HepG2 (cell line): Measurements from ENCODE around the gene TADA1. TPM values are rescaled to one million over a fixed set of nuclear protein-coding genes. Genes with fewer than 3 reads are reported as not detected.

Experiments used
- ASH2L ChIP-seq: fragments of 300-600, 200-600 bp; sonication (generic); IDR thresholded peaks from 2 replicates; pipeline ENCODE4 v1.7.0; 2017; ENCODE audit warnings: low read depth, mild to moderate bottlenecking, moderate library complexity, mixed read lengths, low read length; ENCODE audit not compliant: insufficient read length
- CEBPG ChIP-seq: IDR thresholded peaks from 2 replicates; pipeline ENCODE4 v1.6.1; 2016
- CERS6 ChIP-seq: sonication (generic); formaldehyde crosslinking; IDR thresholded peaks from 2 replicates; pipeline ENCODE4 v1.5.0; 2020; ENCODE audit warnings: missing genetic modification reagents
- CHD4 ChIP-seq: fragments of 200-600 bp; sonication (generic); IDR thresholded peaks from 2 replicates; pipeline ENCODE4 v1.7.0; 2017; ENCODE audit warnings: mild to moderate bottlenecking, low read length, borderline replicate concordance
- FOXJ3 ChIP-seq: sonication (generic); formaldehyde crosslinking; IDR thresholded peaks from 2 replicates; pipeline ENCODE4 v1.4.0; 2020; ENCODE audit warnings: missing genetic modification reagents, mild to moderate bottlenecking, borderline replicate concordance
- KAT7 ChIP-seq: IDR thresholded peaks from 2 replicates; pipeline ENCODE4 v1.6.1; 2018; ENCODE audit warnings: borderline replicate concordance, missing compliant biosample characterization
- PRDM4 ChIP-seq: sonication (generic); formaldehyde crosslinking; IDR thresholded peaks from 2 replicates; pipeline ENCODE4 v1.9.0; 2021; ENCODE audit warnings: missing genetic modification reagents, borderline replicate concordance
- SMAD9 ChIP-seq: sonication (generic); formaldehyde crosslinking; IDR thresholded peaks from 2 replicates; pipeline ENCODE4 v1.5.1; 2020; ENCODE audit warnings: mild to moderate bottlenecking, missing genetic modification reagents
- SP140L ChIP-seq: sonication (generic); formaldehyde crosslinking; IDR thresholded peaks from 2 replicates; pipeline ENCODE4 v1.4.0; 2020; ENCODE audit warnings: missing genetic modification reagents, borderline replicate concordance
- TFDP1 ChIP-seq: IDR thresholded peaks from 2 replicates; pipeline ENCODE4 v1.6.1; 2016; ENCODE audit warnings: missing compliant biosample characterization, missing genetic modification reagents, borderline replicate concordance
- ZFP37 ChIP-seq: sonication (generic); formaldehyde crosslinking; IDR thresholded peaks from 2 replicates; pipeline ENCODE4 v1.4.0; 2020; ENCODE audit warnings: missing genetic modification reagents, borderline replicate concordance
- ZNF264 ChIP-seq: sonication (generic); formaldehyde crosslinking; IDR thresholded peaks from 2 replicates; pipeline ENCODE4 v1.4.0; 2020; ENCODE audit warnings: missing genetic modification reagents
- ZNF382 ChIP-seq: sonication (generic); formaldehyde crosslinking; IDR thresholded peaks from 2 replicates; pipeline ENCODE4 v1.5.0; 2020; ENCODE audit warnings: missing genetic modification reagents, mild to moderate bottlenecking, borderline replicate concordance
- ZNF484 ChIP-seq: sonication (generic); formaldehyde crosslinking; IDR thresholded peaks from 2 replicates; pipeline ENCODE4 v1.5.1; 2020; ENCODE audit warnings: mild to moderate bottlenecking, low read depth, missing genetic modification reagents, borderline replicate concordance
- ZNF777 ChIP-seq: sonication (generic); formaldehyde crosslinking; IDR thresholded peaks from 2 replicates; pipeline ENCODE4 v1.4.0; 2020; ENCODE audit warnings: missing genetic modification reagents
- polyA plus RNA-seq, 8 experiments: library from polyadenylated mRNA; depleted of rRNA in 3 of 8; stranded (reverse) in 7 of 8; unstranded in 1 of 8; fragments of >200 nt; fragmentation: Illumina TruSeq in 4 of 8; extraction: Trizol in 4 of 8; gene quantifications; 2 replicates each; pipeline versions ENCODE4 v1.2.1 to v1.2.3, GENCODE V29; 2011 to 2016; ENCODE audit warnings: low read depth in 4 of 8, missing spikeins in 1 of 8, mixed read lengths in 1 of 8; ENCODE audit not compliant: insufficient read depth in 1 of 8
- total RNA-seq, 5 experiments: library from RNA; depleted of rRNA; stranded (reverse); fragments of >200 nt; fragmentation: Illumina TruSeq; extraction: Trizol; gene quantifications; 2 replicates each; pipeline ENCODE4 v1.2.3, GENCODE V29; 2016; ENCODE audit warnings: low read depth in 1 of 5

The TADA1 gene
- total and polyA plus RNA-seq, 2 of the 13 experiments (the other 11 are each of a cell fraction or from before 2014, with no cell fraction given), result 28.3 to 29.1 TPM

- no peak for TF ChIP-seq CHD4
- TF ChIP-seq ZNF264 (CRISPR knock-in tag), result no peak
- no peak; the same call in 1 of the 2 replicates for TF ChIP-seq ZNF777 (CRISPR knock-in tag)
- TF ChIP-seq CERS6 (CRISPR knock-in tag), result 0 out of 2 replicates have a peak, but pooled peaks have one; percentile 70
- TF ChIP-seq FOXJ3 (CRISPR knock-in tag), result no peak
- 0 out of 2 replicates have a peak, but pooled peaks have one; percentile 12 for TF ChIP-seq CEBPG (CRISPR knock-in tag)
- TF ChIP-seq PRDM4 (CRISPR knock-in tag), result no peak
- TF ChIP-seq TFDP1 (CRISPR knock-in tag), result peak; percentile 94
- TF ChIP-seq ZNF484 (CRISPR knock-in tag), result no peak
- no peak for TF ChIP-seq ZNF382
- TF ChIP-seq SMAD9 (CRISPR knock-in tag), result peak; percentile 84; the same call in 1 of the 2 replicates
- TF ChIP-seq KAT7 (CRISPR knock-in tag), result 0 out of 2 replicates have a peak, but pooled peaks have one; percentile 40
- peak; percentile 72; the same call in 1 of the 2 replicates for TF ChIP-seq ZFP37 (CRISPR knock-in tag)
- 0 out of 2 replicates have a peak, but pooled peaks have one; percentile 40 for TF ChIP-seq SP140L (CRISPR knock-in tag)
- TF ChIP-seq ASH2L, result peak; percentile 73
Observed at GRCh38 chr1:166838766-166839599, 37.1 kb downstream of the TADA1 start, which contains the start of gene POGK (continued).
